Chondrocyte (in vitro differentiated cells): ENCODE measurements around the gene P2RY8. TPM values are rescaled to one million over a fixed set of nuclear protein-coding genes. Genes with fewer than 3 reads are reported as not detected.
"Not testable (repeated sequence)": the region's sequence is repeated elsewhere in the genome, so short reads cannot be mapped to it uniquely, and the experiment has no call there.

Experiments
- DNase-seq: peaks from one replicate; pipeline ENCODE4 v3.0.0; 2021; ENCODE audit warnings: mixed read lengths, low spot score
- H3K27ac Mint-ChIP-seq: one replicate; pipeline ENCODE4 v1.8.0; 2021; ENCODE audit warnings: mild to moderate bottlenecking, moderate library complexity, mixed read lengths; ENCODE audit not compliant: unreplicated experiment
- H3K27me3 Mint-ChIP-seq: 2 replicates; pipeline ENCODE4 v1.8.0; 2021; ENCODE audit warnings: low read depth, mixed read lengths
- H3K36me3 Mint-ChIP-seq: 2 replicates; pipeline ENCODE4 v1.8.0; 2021; ENCODE audit warnings: low read depth, mixed read lengths
- H3K4me1 Mint-ChIP-seq: 2 replicates; pipeline ENCODE4 v1.8.0; 2021; ENCODE audit warnings: low read depth, mild to moderate bottlenecking, mixed read lengths
- H3K4me3 Mint-ChIP-seq: one replicate; pipeline ENCODE4 v1.8.0; 2021; ENCODE audit warnings: mild to moderate bottlenecking, moderate library complexity, mixed read lengths; ENCODE audit not compliant: unreplicated experiment
- H3K9me3 Mint-ChIP-seq: 2 replicates; pipeline ENCODE4 v1.8.0; 2021; ENCODE audit warnings: low read depth, mixed read lengths
- total RNA-seq: library from RNA; stranded (reverse); gene quantifications from 3 replicates; pipeline ENCODE4 v1.2.1, GENCODE V29; 2021
- TF ChIP-seq, protein P1 (sequence below): fragments of 200-600 bp; sonication (generic); IDR thresholded peaks from 2 replicates; pipeline ENCODE4 v1.5.0; 2021; ENCODE audit warnings: antibody characterized with exemption, mild to moderate bottlenecking, moderate library complexity

The P2RY8 gene
- total RNA-seq, 1 donor from 2014 or later, result not detected

- no peaks in the 10 kb centered on the region for H3K27me3 Mint-ChIP-seq
- DNase-seq, result no peak
- H3K4me1 Mint-ChIP-seq, result no peaks in the 10 kb centered on the region
- no peak overlapping the region for H3K27ac Mint-ChIP-seq
- TF ChIP-seq, protein P1, sequence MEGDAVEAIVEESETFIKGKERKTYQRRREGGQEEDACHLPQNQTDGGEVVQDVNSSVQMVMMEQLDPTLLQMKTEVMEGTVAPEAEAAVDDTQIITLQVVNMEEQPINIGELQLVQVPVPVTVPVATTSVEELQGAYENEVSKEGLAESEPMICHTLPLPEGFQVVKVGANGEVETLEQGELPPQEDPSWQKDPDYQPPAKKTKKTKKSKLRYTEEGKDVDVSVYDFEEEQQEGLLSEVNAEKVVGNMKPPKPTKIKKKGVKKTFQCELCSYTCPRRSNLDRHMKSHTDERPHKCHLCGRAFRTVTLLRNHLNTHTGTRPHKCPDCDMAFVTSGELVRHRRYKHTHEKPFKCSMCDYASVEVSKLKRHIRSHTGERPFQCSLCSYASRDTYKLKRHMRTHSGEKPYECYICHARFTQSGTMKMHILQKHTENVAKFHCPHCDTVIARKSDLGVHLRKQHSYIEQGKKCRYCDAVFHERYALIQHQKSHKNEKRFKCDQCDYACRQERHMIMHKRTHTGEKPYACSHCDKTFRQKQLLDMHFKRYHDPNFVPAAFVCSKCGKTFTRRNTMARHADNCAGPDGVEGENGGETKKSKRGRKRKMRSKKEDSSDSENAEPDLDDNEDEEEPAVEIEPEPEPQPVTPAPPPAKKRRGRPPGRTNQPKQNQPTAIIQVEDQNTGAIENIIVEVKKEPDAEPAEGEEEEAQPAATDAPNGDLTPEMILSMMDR, result no peak
- no peaks in the 10 kb centered on the region for H3K9me3 Mint-ChIP-seq
- H3K4me3 Mint-ChIP-seq, result no peak overlapping the region
- no peaks in the 10 kb centered on the region for H3K36me3 Mint-ChIP-seq
Measured at GRCh38 chrX:1526565-1526964, 10.4 kb downstream of the P2RY8 start.

- H3K4me3 Mint-ChIP-seq, result no peak overlapping the region
- H3K9me3 Mint-ChIP-seq, result no peaks in the 10 kb centered on the region
- H3K4me1 Mint-ChIP-seq, result no peaks in the 10 kb centered on the region
- peaks cover 2% of the 10 kb centered on the region for H3K27me3 Mint-ChIP-seq
- no peak for DNase-seq
- H3K27ac Mint-ChIP-seq, result no peak overlapping the region
- H3K36me3 Mint-ChIP-seq, result no peaks in the 10 kb centered on the region
- TF ChIP-seq, protein P1, result no peak
Measured at GRCh38 chrX:1525583-1526355, 11.2 kb downstream of the P2RY8 start.

DNA sequence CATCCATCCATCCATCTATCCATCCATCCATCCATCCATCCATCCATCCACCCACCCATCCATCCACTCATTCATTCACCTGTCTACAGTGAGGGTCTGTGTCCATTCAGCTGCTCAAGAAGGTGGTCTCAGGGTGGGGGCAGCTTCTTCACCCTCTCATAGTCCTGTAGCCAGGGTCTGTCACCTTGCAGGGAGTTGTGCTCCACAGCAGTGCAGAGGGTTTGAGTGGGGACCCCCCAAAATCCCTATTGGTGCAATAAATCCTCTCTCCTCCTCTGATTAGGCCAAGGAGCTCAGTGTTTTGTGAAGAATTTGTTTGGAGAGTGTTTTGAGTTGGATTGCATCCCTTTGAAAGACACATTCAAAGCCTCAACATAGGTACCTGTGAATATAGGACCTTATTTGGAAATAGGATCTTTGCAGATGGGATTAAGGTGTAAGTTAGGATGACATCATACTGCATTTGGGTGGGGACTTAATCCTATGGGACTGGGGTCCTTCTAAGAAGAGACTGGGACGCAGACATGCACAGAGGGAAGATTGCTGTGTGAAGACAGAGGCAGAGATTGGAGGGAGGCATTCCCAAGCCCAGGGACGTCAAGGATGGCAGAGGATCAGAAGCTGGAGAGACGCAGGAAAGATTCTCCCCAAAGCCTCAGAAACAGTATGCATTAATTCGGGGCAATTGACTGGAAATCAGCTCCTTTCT lies 12.0 kb downstream of the P2RY8 start:
- H3K27me3 Mint-ChIP-seq, result peaks cover 2% of the 10 kb centered on the region
- H3K4me1 Mint-ChIP-seq, result no peaks in the 10 kb centered on the region
- H3K36me3 Mint-ChIP-seq, result no peaks in the 10 kb centered on the region
- no peaks in the 10 kb centered on the region for H3K9me3 Mint-ChIP-seq
- H3K4me3 Mint-ChIP-seq, result no peak overlapping the region
- TF ChIP-seq, protein P1, result no peak
- DNase-seq, result peak; percentile 15
- H3K27ac Mint-ChIP-seq, result no peak overlapping the region

DNA sequence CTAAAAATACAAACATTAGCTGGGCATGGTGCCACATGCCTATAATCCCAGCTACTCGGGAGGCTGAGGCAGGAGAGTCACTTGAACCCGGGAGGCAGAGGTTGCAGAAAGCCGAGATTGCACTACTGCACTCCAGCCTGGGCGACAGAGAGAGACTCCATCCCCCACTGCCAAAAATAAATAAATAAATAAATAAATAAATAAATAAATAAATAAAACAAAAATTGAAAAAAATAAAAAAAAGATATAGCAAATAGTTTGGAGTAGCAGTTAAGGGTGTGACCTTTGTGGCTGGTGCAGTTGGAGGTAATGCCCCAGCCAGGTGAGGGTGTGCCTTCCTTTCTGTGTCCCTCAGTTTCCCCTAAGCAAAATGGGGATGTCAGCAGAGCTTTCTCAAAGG lies 14.1 kb downstream of the P2RY8 start:
- not testable (repeated sequence) for DNase-seq, H3K4me3 Mint-ChIP-seq, H3K27ac Mint-ChIP-seq, H3K4me1 Mint-ChIP-seq, H3K36me3 Mint-ChIP-seq, H3K27me3 Mint-ChIP-seq, H3K9me3 Mint-ChIP-seq

- TF ChIP-seq, protein P1, result no peak
- Mint-ChIP-seq H3K4me3 (no peak overlapping the region), H3K27me3 (peaks cover 4% of the 10 kb centered on the region), H3K9me3 (peaks cover 4% of the 10 kb centered on the region), H3K36me3 (no peaks in the 10 kb centered on the region), H3K27ac (no peak overlapping the region), H3K4me1 (no peaks in the 10 kb centered on the region)
- no peak for DNase-seq
Measured at GRCh38 chrX:1521459-1521956, 15.5 kb downstream of the P2RY8 start.
